ENCODE measurements around the gene GABRB2.

DNA sequence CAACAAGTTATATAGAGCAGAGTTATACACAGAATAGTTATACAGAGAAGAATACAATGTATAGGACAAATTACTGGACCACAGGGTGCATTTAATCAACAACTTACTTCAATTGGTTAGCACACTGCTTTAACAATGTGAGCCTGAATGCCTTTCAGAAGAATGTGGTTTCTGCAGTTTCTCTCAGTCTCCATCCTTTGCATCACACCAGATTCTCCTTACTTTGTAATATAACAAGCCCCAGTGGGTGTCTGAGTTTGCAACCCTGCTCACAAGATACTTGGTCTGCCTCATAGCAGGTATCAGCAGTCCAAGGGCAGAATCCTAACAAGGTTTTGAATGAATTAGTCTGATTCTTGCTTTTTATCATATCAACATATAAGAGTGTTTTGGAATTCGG lies 114.6 kb downstream of the GABRB2 start:
- TF ChIP-seq GATA2 (IDR thresholded peaks at IDR 0.05; ENCODE audit: low read depth, low read length): no peak
- TF ChIP-seq GATA3 (IDR thresholded peaks at IDR 0.05; ENCODE audit: low read depth, low read length): no peak

All from SH-SY5Y (cell line).